Fibroblast of lung (primary cell): Measurements from ENCODE around the gene NRG2. TPM values are rescaled to one million over a fixed set of nuclear protein-coding genes. Genes with fewer than 3 reads are reported as not detected.

Source experiments
- DNase-seq, 2 donors: peaks; one replicate each; pipeline versions ENCODE4 v3.0.0 to v3.0.0-alpha.2; 2010; ENCODE audit warnings: low read depth in 2 of 2
- H2AFZ ChIP-seq: 2 replicates; pipeline ENCODE4 v1.5.1; 2012; ENCODE audit warnings: low read length, control low read depth, inconsistent platforms
- H3K27ac ChIP-seq: 2 replicates; pipeline ENCODE4 v1.5.1; 2011; ENCODE audit warnings: low read length, control low read depth; ENCODE audit not compliant: insufficient read depth
- H3K27me3 ChIP-seq: 2 replicates; pipeline ENCODE4 v1.5.1; 2011; ENCODE audit warnings: mild to moderate bottlenecking, low read length; ENCODE audit not compliant: control insufficient read depth, insufficient read depth
- H3K36me3 ChIP-seq: 2 replicates; pipeline ENCODE4 v1.5.1; 2011; ENCODE audit warnings: low read length; ENCODE audit not compliant: control insufficient read depth, insufficient read depth
- H3K4me1 ChIP-seq: 2 replicates; pipeline ENCODE4 v1.5.1; 2011; ENCODE audit warnings: low read length; ENCODE audit not compliant: control insufficient read depth, insufficient read depth; ENCODE audit errors: extremely low read depth
- H3K4me2 ChIP-seq: 2 replicates; pipeline ENCODE4 v1.5.1; 2011; ENCODE audit warnings: low read length, control low read depth; ENCODE audit not compliant: insufficient read depth; ENCODE audit errors: extremely low read depth
- H3K4me3 ChIP-seq, 4 experiments: fragments of 200-600 bp in 1 of 4; sonication (generic) in 1 of 4; replicated peaks in 1 of 4; 2 replicates each; pipeline ENCODE4 v1.5.1; 2011 to 2016; ENCODE audit warnings: low read length in 4 of 4, low read depth in 3 of 4, mild to moderate bottlenecking in 3 of 4, control low read depth in 2 of 4, inconsistent platforms in 1 of 4, mixed read lengths in 1 of 4; ENCODE audit not compliant: insufficient read depth in 1 of 4; ENCODE audit errors: control extremely low read depth in 1 of 4
- H3K79me2 ChIP-seq: 2 replicates; pipeline ENCODE4 v1.5.1; 2012; ENCODE audit warnings: mild to moderate bottlenecking, low read length, inconsistent platforms; ENCODE audit not compliant: control insufficient read depth, insufficient read depth
- H3K9ac ChIP-seq: 2 replicates; pipeline ENCODE4 v1.5.1; 2011; ENCODE audit warnings: mild to moderate bottlenecking, low read length, control low read depth; ENCODE audit not compliant: insufficient read depth
- H3K9me3 ChIP-seq: 2 replicates; pipeline ENCODE4 v1.5.1; 2012; ENCODE audit warnings: low read depth, low read length; ENCODE audit not compliant: control insufficient read depth, insufficient read depth
- H4K20me1 ChIP-seq: 2 replicates; pipeline ENCODE4 v1.5.1; 2011; ENCODE audit warnings: low read length; ENCODE audit not compliant: control insufficient read depth, insufficient read depth; ENCODE audit errors: extremely low read depth
- CTCF ChIP-seq, 2 donors: IDR thresholded peaks in 1 of 2; conservative IDR thresholded peaks in 1 of 2; 1 replicate in 1 of 2; 2 replicates in 1 of 2; pipeline ENCODE4 v1.5.1; 2011 to 2012; ENCODE audit warnings: low read length in 2 of 2, control low read depth in 1 of 2, inconsistent platforms in 1 of 2, low read depth in 1 of 2, mild to moderate bottlenecking in 1 of 2
- EZH2 ChIP-seq: IDR thresholded peaks from 2 replicates; pipeline ENCODE4 v1.5.1; 2012; ENCODE audit warnings: low read length, control low read depth, mild to moderate bottlenecking; ENCODE audit errors: missing control alignments
- polyA plus RNA-seq, 2 donors: library from polyadenylated mRNA; depleted of rRNA in 1 of 2; stranded (reverse) in 1 of 2; unstranded in 1 of 2; fragments of >200 nt; gene quantifications; 2 replicates each; pipeline ENCODE4 v1.2.1, GENCODE V29; 2011 to 2012; ENCODE audit warnings: missing spikeins in 1 of 2
- total RNA-seq: library from RNA; depleted of rRNA; stranded (reverse); fragments of >200 nt; gene quantifications from 2 replicates; pipeline ENCODE4 v1.2.1, GENCODE V29; 2014

The NRG2 gene
- total and polyA plus RNA-seq, 2 donors (not counting 1 experiment from before 2014, with no cell fraction given): 0.28 to 1.3 TPM

GRCh38 chr5:139900546-139901250 lies 142.4 kb downstream of the NRG2 start:
- DNase-seq: no peak
- no peak overlapping the region for H3K9ac ChIP-seq
- no peak overlapping the region for H3K4me3 ChIP-seq
- no peak overlapping the region for H2AFZ ChIP-seq
- no peak overlapping the region for H3K4me2 ChIP-seq
- H4K20me1 ChIP-seq: no peaks in the 10 kb centered on the region
- no peaks in the 10 kb centered on the region for H3K9me3 ChIP-seq
- no peaks in the 10 kb centered on the region for H3K4me1 ChIP-seq
- H3K27ac ChIP-seq: no peak overlapping the region
- H3K79me2 ChIP-seq: no peaks in the 10 kb centered on the region
- no peak for TF ChIP-seq EZH2
- TF ChIP-seq CTCF (conservative IDR thresholded peaks at IDR 0.05 in 1 of 2, IDR thresholded peaks at IDR 0.05 in 1 of 2; ENCODE audit: low read depth in 1 of 2, low read length in 2 of 2): no peak
- H3K36me3 ChIP-seq: no peaks in the 10 kb centered on the region
- H3K27me3 ChIP-seq: peaks cover 39% of the 10 kb centered on the region

GRCh38 chr5:139898981-139899380 lies 144.1 kb downstream of the NRG2 start:
- no peaks in the 10 kb centered on the region for H4K20me1 ChIP-seq
- no peak overlapping the region for H2AFZ ChIP-seq
- H3K27me3 ChIP-seq: peaks cover 24% of the 10 kb centered on the region
- no peaks in the 10 kb centered on the region for H3K4me1 ChIP-seq
- no peak for DNase-seq
- no peaks in the 10 kb centered on the region for H3K79me2 ChIP-seq
- no peak overlapping the region for H3K9ac ChIP-seq
- TF ChIP-seq EZH2: no peak
- TF ChIP-seq CTCF (conservative IDR thresholded peaks at IDR 0.05 in 1 of 2, IDR thresholded peaks at IDR 0.05 in 1 of 2; ENCODE audit: low read depth in 1 of 2, low read length in 2 of 2): no peak
- H3K9me3 ChIP-seq: no peaks in the 10 kb centered on the region
- no peak overlapping the region for H3K4me2 ChIP-seq
- H3K27ac ChIP-seq: no peak overlapping the region
- no peak overlapping the region for H3K4me3 ChIP-seq
- no peaks in the 10 kb centered on the region for H3K36me3 ChIP-seq

- H3K4me3 ChIP-seq: no peak overlapping the region
- H3K9ac ChIP-seq: no peak overlapping the region
- no peak overlapping the region for H2AFZ ChIP-seq
- H3K9me3 ChIP-seq: no peaks in the 10 kb centered on the region
- no peaks in the 10 kb centered on the region for H4K20me1 ChIP-seq
- peaks cover 14% of the 10 kb centered on the region for H3K27me3 ChIP-seq
- TF ChIP-seq EZH2 (no peak), CTCF (conservative IDR thresholded peaks at IDR 0.05 in 1 of 2, IDR thresholded peaks at IDR 0.05 in 1 of 2; ENCODE audit: low read depth in 1 of 2, low read length in 2 of 2) (no peak)
- H3K4me1 ChIP-seq: no peaks in the 10 kb centered on the region
- H3K4me2 ChIP-seq: no peak overlapping the region
- DNase-seq: no peak
- no peak overlapping the region for H3K27ac ChIP-seq
- no peaks in the 10 kb centered on the region for H3K79me2 ChIP-seq
- no peaks in the 10 kb centered on the region for H3K36me3 ChIP-seq
These were observed 145.1 kb downstream of the NRG2 start for GRCh38 chr5:139897982-139898381.
